Muscle layer of duodenum (tissue), 2 donors: ENCODE measurements around the gene NRL.
"Not testable (repeated sequence)": the region's sequence is repeated elsewhere in the genome, so short reads cannot be mapped to it uniquely, and the experiment has no call there.

Source experiments
- H3K27ac ChIP-seq: one replicate; pipeline ENCODE4 v1.7.0; 2013; ENCODE audit warnings: mild to moderate bottlenecking, low read length
- H3K27me3 ChIP-seq: one replicate; pipeline ENCODE4 v1.7.0; 2013; ENCODE audit warnings: low read depth, mild to moderate bottlenecking, control low read depth, low read length
- H3K36me3 ChIP-seq, 2 donors: one replicate each; pipeline ENCODE4 v1.7.0; 2013; ENCODE audit warnings: low read length in 2 of 2, control low read depth in 1 of 2, mild to moderate bottlenecking in 1 of 2; ENCODE audit not compliant: insufficient read depth in 2 of 2, control insufficient read depth in 1 of 2
- H3K4me1 ChIP-seq, 2 donors: one replicate each; pipeline ENCODE4 v1.7.0; 2013; ENCODE audit warnings: low read length in 2 of 2, mild to moderate bottlenecking in 2 of 2, control low read depth in 1 of 2, moderate library complexity in 1 of 2; ENCODE audit not compliant: insufficient read depth in 2 of 2, control insufficient read depth in 1 of 2
- H3K4me3 ChIP-seq, 2 donors: one replicate each; pipeline ENCODE4 v1.7.0; 2013; ENCODE audit warnings: low read length in 2 of 2, low read depth in 1 of 2, mild to moderate bottlenecking in 1 of 2
- H3K9me3 ChIP-seq, 2 donors: one replicate each; pipeline ENCODE4 v1.7.0; 2013; ENCODE audit warnings: low read length in 2 of 2, control low read depth in 1 of 2, mild to moderate bottlenecking in 1 of 2; ENCODE audit not compliant: control insufficient read depth in 1 of 2
- donor health status: healthy.

NRL gene

DNA sequence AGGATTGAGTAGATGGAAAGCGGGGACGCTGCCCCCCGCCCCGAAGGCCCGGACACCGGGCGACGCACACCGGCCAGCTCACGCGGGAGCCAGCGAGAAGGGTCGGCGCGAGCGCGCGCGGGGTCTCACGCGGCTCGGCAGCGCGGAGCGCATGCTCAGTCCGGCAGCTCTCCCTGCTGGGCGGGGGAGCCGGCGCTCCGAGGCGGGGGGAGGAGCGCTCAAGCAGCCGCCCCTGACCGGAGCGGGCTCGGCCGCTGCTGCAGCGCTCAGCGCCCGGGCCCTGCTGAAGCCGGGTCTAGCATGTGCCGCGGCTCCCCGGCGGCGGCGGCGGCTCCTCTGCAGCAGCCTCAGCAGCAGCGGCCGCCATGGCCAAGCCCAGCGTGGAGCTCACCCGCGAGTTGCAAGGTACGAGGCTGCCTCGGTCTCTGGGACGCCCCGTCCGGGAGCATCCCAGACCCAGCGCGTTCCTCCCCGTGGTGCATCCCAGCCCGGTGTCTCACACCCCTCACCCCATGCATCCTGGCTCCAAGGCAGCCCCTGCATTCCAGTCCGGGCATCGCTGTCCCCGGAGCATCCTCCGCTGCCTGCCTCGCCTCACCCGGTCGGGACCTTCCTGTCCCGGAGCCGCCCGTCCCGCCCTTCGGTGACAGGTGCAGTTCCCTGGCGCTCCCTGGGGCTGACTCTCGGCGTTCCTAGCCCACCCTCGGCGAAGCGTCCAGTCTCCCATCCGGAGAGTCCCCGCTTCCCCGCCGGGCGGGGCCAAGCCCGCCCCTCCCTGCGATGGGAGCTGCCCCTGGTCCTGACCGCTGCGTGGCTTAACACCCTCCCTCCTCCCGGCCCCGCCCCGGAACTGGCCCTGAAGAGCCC lies 62.7 kb downstream of the NRL start, which contains the start of gene CARMIL3:
Gene CARMIL3 (plus strand): TSS at position 221 of the 867 bp plus-strand sequence. CDS start 145 bp downstream, at position 366.
- peaks cover 0 to 12% of the 10 kb centered on the region in 2 donors for H3K4me1 ChIP-seq
- H3K27me3 ChIP-seq: no peaks in the 10 kb centered on the region
- no peak within 1 kb of the TSS for H3K27ac ChIP-seq
- H3K36me3 ChIP-seq: no peaks in the 10 kb centered on the region
- no peaks in the 10 kb centered on the region for H3K9me3 ChIP-seq
- H3K4me3 ChIP-seq: peak within 1 kb of the TSS; percentile 59 to 91

DNA sequence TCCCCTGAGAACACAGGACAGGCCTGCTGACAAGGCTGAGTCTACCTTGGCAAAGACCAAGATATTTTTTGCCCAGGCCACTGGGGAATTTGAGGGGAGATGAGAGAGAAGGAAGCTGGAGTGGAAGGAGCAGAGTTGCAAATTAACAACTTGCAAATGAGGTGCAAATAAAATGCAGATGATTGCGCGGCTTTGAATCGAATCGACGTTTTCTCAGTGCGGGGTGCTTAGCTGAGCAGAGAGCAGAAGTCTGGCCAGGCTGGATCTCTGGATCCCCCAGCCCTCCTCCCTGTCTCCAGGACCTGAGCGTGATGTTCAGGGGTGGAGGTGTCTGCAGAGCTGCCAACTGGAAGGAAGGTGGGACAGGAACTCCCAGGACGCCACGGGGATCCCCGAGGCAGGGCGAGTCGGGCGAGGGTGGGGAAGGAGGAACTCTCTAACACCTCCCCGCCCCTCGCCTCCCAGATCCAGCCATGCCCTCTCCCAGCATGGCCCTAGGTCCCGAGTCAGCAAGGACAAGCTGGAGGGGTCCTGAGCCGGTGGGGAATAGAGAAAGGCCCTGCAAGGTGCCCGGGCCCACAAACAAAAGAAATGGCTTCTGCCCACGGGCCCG lies 63.5 kb downstream of the NRL start:
- H3K27me3 ChIP-seq: no peaks in the 10 kb centered on the region
- H3K9me3 ChIP-seq: no peaks in the 10 kb centered on the region
- H3K4me3 ChIP-seq: peak overlapping the region; percentile 59 to 91
- H3K27ac ChIP-seq: no peak overlapping the region
- H3K4me1 ChIP-seq: peaks cover 0 to 12% of the 10 kb centered on the region in 2 donors
- no peaks in the 10 kb centered on the region for H3K36me3 ChIP-seq

DNA sequence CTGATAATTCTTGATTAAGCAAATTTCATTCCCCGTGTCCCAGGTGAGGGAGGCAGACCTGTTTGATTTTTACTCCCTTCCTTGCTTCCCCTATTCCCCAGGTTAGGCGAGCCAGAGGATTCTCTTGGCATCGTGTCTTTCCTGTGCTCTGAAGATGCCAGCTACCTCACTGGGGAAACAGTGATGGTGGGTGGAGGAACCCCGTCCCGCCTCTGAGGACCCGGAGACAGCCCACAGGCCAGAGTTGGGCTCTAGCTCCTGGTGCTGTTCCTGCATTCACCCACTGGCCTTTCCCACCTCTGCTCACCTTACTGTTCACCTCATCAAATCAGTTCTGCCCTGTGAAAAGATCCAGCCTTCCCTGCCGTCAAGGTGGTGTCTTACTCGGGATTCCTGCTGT lies 64.0 kb downstream of the NRL start:
- not testable (repeated sequence) for H3K4me3 ChIP-seq, H3K27me3 ChIP-seq, H3K36me3 ChIP-seq, H3K9me3 ChIP-seq, H3K27ac ChIP-seq
- peaks cover 0 to 12% of the 10 kb centered on the region in 2 donors for H3K4me1 ChIP-seq

DNA sequence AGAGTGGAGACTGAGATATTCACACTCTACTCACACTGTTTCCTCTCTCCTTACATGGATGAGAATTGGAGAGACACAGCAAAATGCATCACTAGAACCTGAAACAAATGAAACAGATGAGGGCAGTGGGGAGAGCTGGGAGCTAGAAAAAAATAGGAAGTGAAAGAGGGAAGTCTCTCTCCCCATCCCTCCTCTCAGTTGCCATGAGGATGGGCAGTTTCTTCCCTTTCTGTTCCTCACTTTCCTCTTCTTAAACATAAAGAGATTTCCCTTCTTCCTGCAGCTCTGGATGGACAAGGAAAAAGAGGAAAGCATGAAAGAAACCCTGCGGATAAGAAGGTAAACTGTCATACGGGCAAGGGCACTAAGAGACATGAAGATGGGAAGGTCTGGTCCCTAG lies 65.7 kb downstream of the NRL start:
- H3K36me3 ChIP-seq, H3K4me3 ChIP-seq, H3K9me3 ChIP-seq, H3K27me3 ChIP-seq, H3K27ac ChIP-seq: not testable (repeated sequence)
- H3K4me1 ChIP-seq: peaks cover 0 to 12% of the 10 kb centered on the region in 2 donors

DNA sequence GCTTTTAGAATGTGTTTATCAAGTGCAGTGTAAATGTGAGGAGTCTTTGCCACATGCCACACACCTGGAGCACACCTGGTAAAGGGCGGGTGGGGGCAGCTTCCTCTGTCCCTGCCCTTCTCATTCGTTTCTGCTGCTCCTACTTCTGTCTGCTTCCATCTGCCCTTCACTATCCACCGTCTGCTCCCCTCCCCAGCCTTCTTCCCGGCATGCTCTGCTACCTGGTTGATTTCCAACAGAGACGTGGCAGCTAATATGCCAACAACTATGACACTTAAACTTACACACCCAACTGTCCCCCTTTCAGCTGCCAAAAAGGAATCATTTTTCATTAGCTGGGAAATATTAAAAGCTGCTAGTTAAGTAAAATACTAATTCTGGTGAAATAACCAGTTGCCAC lies 72.0 kb downstream of the NRL start:
- Histone ChIP-seq H3K9me3 (no peaks in the 10 kb centered on the region), H3K36me3 (no peaks in the 10 kb centered on the region), H3K27me3 (no peaks in the 10 kb centered on the region), H3K27ac (no peak overlapping the region), H3K4me3 (no peak overlapping the region), H3K4me1 (no peaks in the 10 kb centered on the region)

DNA sequence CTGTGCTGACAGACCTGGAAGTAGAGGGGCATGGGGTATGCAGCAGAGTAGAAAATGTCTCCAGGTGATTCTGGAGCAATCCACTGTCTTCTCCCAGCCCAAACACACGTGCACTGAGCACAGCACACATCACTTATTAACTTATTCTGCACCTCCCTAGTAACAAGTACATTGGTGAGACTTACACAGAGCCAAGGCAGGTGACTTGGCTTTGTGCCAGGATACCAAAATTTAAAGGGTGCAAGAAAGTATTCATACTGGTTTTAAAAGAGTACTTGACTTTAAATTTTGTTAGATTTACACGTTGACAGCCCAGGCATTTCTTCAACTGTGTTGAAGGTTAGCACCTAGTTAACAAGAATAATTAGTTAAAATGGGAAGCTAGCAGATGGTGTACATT lies 74.1 kb downstream of the NRL start:
- Histone ChIP-seq H3K4me3 (no peak overlapping the region), H3K4me1 (no peaks in the 10 kb centered on the region), H3K27ac (no peak overlapping the region), H3K36me3 (no peaks in the 10 kb centered on the region), H3K27me3 (no peaks in the 10 kb centered on the region), H3K9me3 (no peaks in the 10 kb centered on the region)

DNA sequence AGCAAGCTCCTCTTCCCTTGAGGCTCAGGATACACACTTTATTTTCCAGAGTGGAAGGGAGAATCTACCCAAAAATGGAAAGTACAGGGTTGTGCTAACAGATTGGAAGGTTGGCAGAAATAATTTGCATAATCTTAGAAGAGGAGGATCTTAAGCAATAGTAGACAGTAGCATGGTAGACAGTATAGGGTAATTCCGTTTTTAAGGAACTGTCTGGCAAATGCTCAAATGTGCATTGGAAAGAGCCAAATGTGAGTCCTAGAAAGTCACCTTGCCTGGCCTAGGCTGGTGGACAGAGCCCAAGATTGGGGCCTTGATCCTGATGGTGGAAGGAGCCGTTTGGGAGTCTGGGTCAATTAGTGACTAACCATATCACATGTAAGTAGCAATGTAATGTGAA lies 76.1 kb downstream of the NRL start:
- no peaks in the 10 kb centered on the region for H3K36me3 ChIP-seq
- no peak overlapping the region for H3K27ac ChIP-seq
- H3K4me1 ChIP-seq: no peaks in the 10 kb centered on the region
- H3K9me3 ChIP-seq: no peaks in the 10 kb centered on the region
- H3K4me3 ChIP-seq: no peak overlapping the region
- H3K27me3 ChIP-seq: no peaks in the 10 kb centered on the region

DNA sequence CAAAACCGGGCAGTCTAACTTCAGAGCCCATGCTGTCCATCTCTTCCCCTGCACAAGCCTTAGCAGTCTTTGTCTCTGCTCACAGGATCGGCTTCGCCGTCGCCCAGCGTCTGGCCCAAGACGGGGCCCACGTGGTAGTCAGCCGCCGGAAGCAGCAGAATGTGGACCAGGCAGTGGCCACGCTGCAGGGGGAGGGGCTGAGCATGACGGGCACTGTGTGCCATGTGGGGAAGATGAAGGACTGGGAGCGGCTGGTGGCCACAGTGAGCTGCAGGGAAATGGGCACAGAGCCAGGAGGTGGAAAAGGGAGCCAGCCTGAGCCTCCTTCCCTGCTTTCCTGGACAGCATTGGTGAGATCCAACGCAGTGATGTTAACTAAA lies 77.1 kb downstream of the NRL start:
- H3K27ac ChIP-seq: no peak overlapping the region
- no peaks in the 10 kb centered on the region for H3K36me3 ChIP-seq
- H3K9me3 ChIP-seq: peaks cover 0 to 1% of the 10 kb centered on the region in 2 donors
- no peaks in the 10 kb centered on the region for H3K27me3 ChIP-seq
- no peak overlapping the region for H3K4me3 ChIP-seq
- no peaks in the 10 kb centered on the region for H3K4me1 ChIP-seq

DNA sequence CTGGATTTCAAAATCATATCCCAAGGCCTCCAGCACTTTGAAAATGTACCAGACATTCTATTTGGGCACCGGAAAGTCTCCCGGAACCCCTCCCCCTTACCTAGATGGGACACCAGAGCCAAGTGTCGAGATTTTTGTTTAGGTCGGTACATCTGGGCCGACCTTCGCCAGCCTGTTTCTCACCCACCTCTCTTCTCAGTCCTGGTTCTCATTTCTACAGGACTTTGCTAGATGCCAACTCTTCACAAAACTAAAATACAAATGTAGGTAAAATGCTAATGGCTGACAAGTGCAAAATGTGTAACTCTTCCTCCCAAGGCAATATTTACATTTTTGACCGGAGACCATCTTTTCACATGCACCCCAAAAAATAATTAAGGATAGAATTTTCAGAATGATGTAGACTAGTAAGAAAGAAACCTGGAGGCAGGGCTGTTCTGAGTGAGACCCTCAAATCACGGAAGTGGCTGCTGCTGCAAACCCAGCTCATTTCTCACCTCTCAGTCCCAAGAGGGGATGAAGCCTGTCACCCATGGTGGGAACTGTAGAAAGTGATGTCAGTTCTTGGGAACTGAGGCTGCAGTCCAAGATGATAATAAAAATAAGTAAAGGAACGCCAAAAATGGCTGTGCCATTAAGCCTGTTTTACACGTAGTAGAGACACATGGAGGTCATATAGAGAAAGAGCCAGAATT lies 77.6 kb downstream of the NRL start:
- peak overlapping the region; percentile 87 for H3K27ac ChIP-seq
- H3K9me3 ChIP-seq, H3K36me3 ChIP-seq, H3K4me1 ChIP-seq, H3K27me3 ChIP-seq: not testable (repeated sequence)
- H3K4me3 ChIP-seq: peak overlapping the region; percentile 63 to 65

DNA sequence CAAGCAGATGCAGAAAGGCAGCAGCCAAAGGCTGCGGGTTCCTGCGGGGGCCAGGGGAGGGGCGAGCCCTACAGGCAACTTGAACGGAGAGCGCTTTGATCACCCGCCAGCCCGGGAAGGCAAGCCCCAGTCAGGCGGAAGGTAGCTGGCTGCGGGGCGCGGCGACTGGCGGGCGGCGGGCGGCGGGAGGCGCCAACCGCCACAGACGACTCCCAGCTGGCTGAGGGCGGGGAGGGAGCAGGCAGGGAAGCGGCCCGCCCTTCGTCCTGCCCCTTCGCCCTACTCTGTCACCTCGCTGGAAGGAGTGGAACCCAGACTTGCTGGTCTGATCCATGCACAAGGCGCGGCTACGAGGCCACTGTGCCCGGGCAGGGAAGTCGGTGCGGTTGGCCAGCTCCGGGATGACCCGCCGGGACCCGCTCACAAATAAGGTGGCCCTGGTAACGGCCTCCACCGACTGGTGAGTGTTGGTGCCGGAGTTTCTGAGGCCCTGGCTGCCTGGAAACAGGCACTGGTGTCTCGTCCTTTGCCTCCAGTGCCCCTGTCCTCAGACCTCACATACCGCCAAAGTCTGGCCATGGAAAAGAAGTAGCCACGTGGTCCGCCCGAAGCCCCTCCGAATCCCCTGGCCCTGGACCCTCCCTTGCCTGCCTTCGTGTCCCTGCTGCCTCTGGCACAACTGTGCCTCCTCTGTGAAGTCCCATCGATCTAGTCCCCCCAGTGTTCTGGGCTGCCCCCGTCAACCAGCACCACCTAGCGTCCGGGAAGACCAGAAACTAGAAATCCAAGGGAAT lies 78.4 kb downstream of the NRL start:
- Histone ChIP-seq H3K4me1 (no peaks in the 10 kb centered on the region), H3K27me3 (no peaks in the 10 kb centered on the region), H3K4me3 (peak overlapping the region; percentile 63 to 65), H3K9me3 (peaks cover 0 to 6% of the 10 kb centered on the region in 2 donors), H3K27ac (peak overlapping the region; percentile 87), H3K36me3 (no peaks in the 10 kb centered on the region)

DNA sequence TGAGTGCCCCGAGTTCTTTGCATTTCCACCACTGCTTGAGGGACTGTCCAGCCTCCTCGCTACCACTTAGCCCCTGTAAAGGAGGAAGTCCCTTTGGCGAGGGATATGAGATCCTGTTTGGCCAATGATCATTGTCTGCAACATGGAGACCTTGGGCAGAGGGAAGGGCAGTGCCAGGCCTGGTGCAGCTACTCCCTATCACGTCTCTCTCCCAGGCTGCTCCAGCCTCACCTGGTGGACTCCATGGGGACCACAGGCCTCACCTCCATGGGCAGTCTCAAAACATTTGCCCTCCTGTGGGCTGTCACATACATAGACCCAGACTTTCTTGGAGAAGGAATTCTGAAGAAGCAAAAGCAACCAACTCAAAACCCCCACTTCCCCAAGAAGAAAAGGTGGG lies 79.0 kb downstream of the NRL start:
- H3K36me3 ChIP-seq, H3K27ac ChIP-seq, H3K9me3 ChIP-seq, H3K4me1 ChIP-seq, H3K27me3 ChIP-seq: not testable (repeated sequence)
- peak overlapping the region in 1 of 2 donors; percentile 63 for H3K4me3 ChIP-seq
